ENCODE data around the gene ODAD3. TPM values are rescaled to one million over a fixed set of nuclear protein-coding genes. Genes with fewer than 3 reads are reported as not detected.

Gene ODAD3
- total RNA-seq, 1 donor from 2014 or later, result 2.2 TPM

DNA sequence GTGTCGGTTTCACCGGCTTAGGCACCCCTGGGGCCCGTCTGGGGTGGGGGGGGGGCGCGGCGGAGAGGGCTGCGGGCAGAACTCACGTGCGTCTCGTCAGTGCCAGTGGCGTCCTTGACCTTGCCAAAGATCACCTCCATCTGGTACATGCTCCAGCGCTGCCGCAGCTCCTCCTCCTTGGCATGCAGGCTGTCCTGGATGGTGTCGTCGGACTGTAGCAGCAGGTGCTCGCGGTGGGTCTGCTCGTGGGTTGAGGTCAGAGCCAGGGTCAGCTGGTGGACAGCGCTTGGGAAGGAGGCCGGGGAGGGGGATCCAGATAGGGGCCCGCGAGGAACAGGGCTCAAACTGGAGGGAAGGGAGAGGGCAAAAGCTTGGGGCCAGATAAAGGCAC is 11.1 kb downstream of the ODAD3 start:
- DNase-seq (ENCODE audit: extremely low spot score, unreplicated experiment), result no peak
- Mint-ChIP-seq H3K9me3 (no peaks in the 10 kb centered on the region), H3K27ac (no peak overlapping the region), H3K27me3 (peaks cover 44% of the 10 kb centered on the region), H3K36me3 (no peaks in the 10 kb centered on the region), H3K4me3 (no peak overlapping the region), H3K4me1 (ENCODE audit: unreplicated experiment) (peaks cover 4% of the 10 kb centered on the region)
- TF ChIP-seq, protein P1, sequence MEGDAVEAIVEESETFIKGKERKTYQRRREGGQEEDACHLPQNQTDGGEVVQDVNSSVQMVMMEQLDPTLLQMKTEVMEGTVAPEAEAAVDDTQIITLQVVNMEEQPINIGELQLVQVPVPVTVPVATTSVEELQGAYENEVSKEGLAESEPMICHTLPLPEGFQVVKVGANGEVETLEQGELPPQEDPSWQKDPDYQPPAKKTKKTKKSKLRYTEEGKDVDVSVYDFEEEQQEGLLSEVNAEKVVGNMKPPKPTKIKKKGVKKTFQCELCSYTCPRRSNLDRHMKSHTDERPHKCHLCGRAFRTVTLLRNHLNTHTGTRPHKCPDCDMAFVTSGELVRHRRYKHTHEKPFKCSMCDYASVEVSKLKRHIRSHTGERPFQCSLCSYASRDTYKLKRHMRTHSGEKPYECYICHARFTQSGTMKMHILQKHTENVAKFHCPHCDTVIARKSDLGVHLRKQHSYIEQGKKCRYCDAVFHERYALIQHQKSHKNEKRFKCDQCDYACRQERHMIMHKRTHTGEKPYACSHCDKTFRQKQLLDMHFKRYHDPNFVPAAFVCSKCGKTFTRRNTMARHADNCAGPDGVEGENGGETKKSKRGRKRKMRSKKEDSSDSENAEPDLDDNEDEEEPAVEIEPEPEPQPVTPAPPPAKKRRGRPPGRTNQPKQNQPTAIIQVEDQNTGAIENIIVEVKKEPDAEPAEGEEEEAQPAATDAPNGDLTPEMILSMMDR (conservative IDR thresholded peaks at IDR 0.05), result no peak

DNA sequence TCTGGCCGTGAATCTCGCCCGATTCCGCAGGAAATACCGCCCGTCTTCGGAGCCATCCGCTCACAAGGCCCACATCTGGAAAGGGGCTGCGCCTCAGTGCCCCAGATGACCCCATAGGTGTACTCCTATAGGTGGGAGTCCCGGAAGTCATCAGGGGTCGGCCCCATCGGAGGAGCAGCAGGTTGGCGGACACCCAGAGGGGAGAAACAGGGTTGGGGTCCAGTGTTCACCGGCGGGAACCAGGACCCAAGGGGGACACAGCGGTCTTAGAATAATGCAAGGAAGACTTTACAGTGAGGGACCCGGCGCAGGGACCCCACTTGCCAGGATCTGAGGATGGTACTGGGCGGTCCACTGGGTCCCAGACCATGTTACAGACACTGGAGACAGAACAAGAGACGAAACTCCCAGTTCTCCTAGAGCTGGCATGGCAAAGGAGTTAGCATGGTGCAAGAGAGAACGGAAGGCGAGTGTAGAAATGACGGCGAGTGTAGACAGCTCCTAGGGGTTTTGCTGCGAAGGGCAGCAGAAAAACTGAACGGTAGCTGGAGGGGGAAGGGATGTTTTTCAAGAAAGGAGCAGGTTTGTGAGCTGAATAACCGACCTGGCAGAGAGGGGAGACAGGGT is 11.6 kb downstream of the ODAD3 start:
- DNase-seq (ENCODE audit: extremely low spot score, unreplicated experiment), result no peak
- Mint-ChIP-seq H3K27me3 (peaks cover 50% of the 10 kb centered on the region), H3K27ac (no peak overlapping the region), H3K9me3 (no peaks in the 10 kb centered on the region), H3K36me3 (no peaks in the 10 kb centered on the region), H3K4me1 (ENCODE audit: unreplicated experiment) (peaks cover 4% of the 10 kb centered on the region), H3K4me3 (no peak overlapping the region)
- TF ChIP-seq, protein P1 (conservative IDR thresholded peaks at IDR 0.05), result no peak

DNA sequence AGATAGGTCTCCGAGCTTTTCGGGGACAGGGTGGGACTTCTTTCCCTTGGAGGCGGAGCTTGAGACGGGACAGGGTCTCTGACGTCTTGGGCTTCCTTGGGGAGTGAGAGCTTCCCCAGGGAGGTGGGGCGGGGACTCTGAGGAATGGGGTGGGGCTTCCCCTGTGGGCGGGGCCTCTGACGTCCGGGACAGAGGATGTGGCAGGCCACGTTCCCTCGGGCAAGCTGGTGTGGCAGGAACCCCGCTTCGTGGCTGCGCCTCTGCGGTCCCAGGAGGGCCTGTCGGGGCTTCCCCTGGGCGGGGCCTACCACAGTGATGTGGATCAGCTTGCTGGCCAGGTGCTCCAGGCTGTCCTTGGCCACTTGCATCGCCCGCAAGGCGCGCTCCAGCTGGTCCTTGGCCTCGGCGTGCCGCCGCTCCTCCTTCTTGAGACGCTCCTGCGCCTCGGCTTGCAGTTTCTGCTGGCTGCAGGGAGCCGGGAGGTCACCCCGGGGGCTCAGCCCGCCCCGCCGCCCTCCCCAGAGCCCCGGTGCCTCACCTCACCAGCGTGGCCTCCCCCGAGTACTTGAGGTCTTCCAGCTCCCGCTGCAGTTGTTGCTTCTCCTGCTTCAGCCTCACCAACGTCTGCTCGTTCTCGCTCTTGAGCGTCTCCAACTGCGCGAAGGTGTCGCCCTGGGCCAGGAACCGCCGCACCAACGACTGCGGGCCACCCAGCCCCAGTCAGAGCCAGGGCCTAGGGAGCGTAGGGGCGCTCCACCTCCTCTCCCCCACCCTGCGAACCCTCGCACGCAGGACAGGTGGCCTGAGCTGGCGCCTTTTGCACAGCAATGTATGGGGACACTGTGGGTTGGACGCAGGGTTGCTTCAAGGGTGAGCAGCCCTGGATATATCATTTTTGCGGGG is 12.5 kb downstream of the ODAD3 start:
- H3K27me3 Mint-ChIP-seq, result peaks cover 58% of the 10 kb centered on the region
- H3K4me1 Mint-ChIP-seq (ENCODE audit: unreplicated experiment), result peaks cover 4% of the 10 kb centered on the region
- no peak for DNase-seq (ENCODE audit: extremely low spot score, unreplicated experiment)
- H3K9me3 Mint-ChIP-seq, result no peaks in the 10 kb centered on the region
- TF ChIP-seq, protein P1 (conservative IDR thresholded peaks at IDR 0.05), result no peak
- peak overlapping the region; percentile 81 for H3K27ac Mint-ChIP-seq
- no peaks in the 10 kb centered on the region for H3K36me3 Mint-ChIP-seq
- peak overlapping the region; percentile 79 for H3K4me3 Mint-ChIP-seq

DNA sequence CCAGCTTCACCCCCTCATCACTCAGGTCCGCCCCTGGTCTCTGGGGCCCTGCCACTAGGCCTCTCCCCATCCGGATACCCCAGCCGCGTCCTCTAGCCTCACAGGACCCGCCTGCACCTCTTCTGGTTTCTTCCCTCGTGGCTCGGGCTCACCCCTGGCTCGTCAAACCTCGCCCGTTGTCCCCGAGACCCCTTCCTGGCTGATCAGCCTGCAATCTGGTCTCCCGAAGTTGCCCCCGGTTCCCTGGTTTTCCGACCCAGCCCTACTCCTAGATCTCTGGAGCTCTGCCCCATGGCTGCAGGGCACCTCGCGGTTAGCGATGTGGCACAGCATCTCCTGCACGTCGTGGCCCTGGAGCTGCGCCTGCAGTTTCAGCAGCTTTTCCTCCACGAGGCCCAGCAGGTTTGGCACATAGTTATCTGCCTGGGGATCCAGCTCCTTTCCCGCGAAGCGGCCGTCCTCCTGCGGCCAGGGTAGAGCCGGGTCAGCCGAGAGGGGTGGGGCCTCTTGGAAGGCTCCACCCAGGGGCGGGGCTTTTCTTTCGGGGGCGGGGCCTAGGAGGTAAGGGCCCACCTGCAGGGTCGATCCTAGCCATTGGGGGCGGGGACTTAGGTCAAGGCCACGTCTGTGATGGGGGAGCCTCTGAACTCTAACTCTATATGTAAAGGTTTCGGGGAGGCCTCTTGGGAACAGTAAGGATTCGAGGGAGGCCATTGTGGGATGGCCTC is 13.4 kb downstream of the ODAD3 start:
- DNase-seq (ENCODE audit: extremely low spot score, unreplicated experiment), result no peak
- TF ChIP-seq, protein P1 (conservative IDR thresholded peaks at IDR 0.05), result no peak
- Mint-ChIP-seq H3K27ac (peak overlapping the region; percentile 81), H3K4me3 (peak overlapping the region; percentile 79), H3K36me3 (no peaks in the 10 kb centered on the region), H3K9me3 (no peaks in the 10 kb centered on the region), H3K27me3 (peaks cover 59% of the 10 kb centered on the region), H3K4me1 (ENCODE audit: unreplicated experiment) (peaks cover 4% of the 10 kb centered on the region)

DNA sequence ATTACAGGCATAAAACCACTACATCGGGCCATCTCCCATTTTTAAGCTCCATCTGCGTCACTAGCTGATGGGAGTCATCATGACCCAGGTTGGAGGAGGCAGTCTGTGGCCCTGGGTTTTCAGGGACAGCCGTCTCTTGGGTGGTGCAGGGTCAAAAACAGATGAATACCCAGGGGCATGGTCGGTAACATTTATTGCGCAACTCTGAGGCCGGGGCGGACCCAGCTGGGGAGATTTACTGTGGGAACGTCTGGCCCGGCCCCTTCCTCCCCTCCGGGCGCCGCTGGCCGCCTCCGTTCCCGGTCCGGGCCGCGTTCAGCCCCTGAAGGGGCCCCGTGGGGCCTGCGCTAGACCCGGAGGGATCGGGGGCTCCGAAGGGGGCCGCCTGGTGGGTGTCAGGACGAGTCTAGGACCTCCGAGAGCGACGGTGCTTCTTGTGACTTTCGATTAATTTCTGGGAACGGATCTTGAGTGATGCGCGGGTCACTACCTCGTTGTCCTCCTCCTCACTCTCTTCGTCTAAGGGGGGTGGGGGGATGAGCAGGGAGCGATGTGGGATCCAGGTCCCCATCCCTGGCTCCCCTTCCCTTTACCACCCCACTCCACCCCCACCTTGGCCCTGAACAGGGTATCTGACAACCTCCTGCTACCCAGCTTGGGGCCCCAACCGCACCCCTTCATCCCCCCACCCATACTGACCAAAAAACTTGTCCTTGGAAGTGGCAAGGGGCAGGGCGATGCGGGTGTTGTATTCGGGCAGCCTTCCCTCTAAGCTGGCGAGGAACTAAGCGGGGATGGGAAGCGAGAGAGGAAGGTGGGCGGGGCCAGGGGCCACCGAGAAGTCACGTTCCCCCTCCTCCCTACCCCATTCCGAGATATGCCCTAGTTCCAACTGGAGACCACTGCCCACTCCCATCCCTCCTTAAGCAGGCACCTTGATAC is 14.2 kb downstream of the ODAD3 start:
- H3K27ac Mint-ChIP-seq, result peak overlapping the region; percentile 70
- no peaks in the 10 kb centered on the region for H3K9me3 Mint-ChIP-seq
- no peak for DNase-seq (ENCODE audit: extremely low spot score, unreplicated experiment)
- peak overlapping the region; percentile 79 for H3K4me3 Mint-ChIP-seq
- TF ChIP-seq, protein P1 (conservative IDR thresholded peaks at IDR 0.05), result no peak
- H3K4me1 Mint-ChIP-seq (ENCODE audit: unreplicated experiment), result peaks cover 4% of the 10 kb centered on the region
- peaks cover 63% of the 10 kb centered on the region for H3K27me3 Mint-ChIP-seq
- no peaks in the 10 kb centered on the region for H3K36me3 Mint-ChIP-seq

Measured in type B pancreatic cell (in vitro differentiated cells).